Measurements from ENCODE around the gene HDGF. TPM values are rescaled to one million over a fixed set of nuclear protein-coding genes. Genes with fewer than 3 reads are reported as not detected.

HDGF gene
- total RNA-seq, result 271 and 296 TPM in 2 replicates

DNA sequence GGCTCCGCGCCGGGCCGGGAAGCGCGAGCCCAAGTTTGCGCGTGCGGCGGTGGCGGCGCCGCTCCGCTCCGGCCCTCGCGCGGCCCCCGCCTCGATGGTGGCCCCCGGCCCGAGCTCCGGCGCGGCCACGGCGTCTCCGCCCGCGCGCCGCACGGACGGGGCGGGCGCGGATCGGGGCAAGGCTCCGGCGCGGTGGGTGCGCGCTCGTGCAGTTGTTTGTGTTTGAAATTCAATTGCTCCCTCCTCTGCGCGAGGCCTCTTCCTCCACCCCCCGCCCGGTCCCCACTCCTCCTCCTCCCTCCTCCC, at the start of gene HDGF:
TSS of gene HDGF (minus strand) at position 225 of the 306 bp plus-strand sequence. CDS start 246 bp downstream, outside the sequence.
- no peaks in the 10 kb centered on the region for H3K36me3 ChIP-seq (ENCODE audit: control insufficient read depth, insufficient read depth, low read length)
- TF ChIP-seq, protein P1, sequence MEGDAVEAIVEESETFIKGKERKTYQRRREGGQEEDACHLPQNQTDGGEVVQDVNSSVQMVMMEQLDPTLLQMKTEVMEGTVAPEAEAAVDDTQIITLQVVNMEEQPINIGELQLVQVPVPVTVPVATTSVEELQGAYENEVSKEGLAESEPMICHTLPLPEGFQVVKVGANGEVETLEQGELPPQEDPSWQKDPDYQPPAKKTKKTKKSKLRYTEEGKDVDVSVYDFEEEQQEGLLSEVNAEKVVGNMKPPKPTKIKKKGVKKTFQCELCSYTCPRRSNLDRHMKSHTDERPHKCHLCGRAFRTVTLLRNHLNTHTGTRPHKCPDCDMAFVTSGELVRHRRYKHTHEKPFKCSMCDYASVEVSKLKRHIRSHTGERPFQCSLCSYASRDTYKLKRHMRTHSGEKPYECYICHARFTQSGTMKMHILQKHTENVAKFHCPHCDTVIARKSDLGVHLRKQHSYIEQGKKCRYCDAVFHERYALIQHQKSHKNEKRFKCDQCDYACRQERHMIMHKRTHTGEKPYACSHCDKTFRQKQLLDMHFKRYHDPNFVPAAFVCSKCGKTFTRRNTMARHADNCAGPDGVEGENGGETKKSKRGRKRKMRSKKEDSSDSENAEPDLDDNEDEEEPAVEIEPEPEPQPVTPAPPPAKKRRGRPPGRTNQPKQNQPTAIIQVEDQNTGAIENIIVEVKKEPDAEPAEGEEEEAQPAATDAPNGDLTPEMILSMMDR (IDR thresholded peaks at IDR 0.05; ENCODE audit: insufficient read depth, low read length, poor library complexity, severe bottlenecking), result no peak
- H3K27me3 ChIP-seq (ENCODE audit: control insufficient read depth, insufficient read depth, low read length), result no peaks in the 10 kb centered on the region
- H3K4me3 ChIP-seq (ENCODE audit: low read depth, low read length), result peak within 1 kb of the TSS; percentile 96
- DNase-seq (ENCODE audit: low read depth), result no peak

DNA sequence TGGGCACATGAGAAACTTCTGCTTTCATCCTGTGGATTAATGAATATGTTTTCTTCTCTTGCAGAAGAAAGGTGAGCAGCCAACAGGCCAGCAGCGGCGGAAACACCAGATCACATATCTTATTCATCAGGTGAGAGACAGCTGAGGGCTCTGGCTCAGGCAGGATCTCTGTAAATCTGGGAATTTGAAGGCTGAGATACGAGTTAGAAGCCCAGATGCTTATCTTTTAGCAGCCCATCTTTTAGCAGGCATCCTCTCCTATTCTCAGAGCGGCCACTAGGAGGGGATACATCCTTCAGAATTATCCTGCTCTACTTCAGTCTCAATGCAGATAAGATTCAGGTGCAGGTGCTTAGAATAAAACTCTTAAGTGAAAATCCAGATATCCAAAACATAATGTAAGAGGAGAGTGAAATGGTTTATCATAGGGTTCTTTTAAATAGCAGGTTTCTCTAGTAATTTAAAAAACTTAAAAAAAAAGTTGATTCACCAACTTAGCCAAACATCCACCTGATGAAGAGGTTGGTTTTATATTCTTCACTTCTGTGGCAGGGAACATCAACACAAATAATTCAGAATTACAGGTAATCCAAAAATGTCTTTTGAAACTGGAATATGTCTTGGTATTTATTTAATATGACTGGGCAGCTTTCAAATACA, 45.9 kb upstream of the HDGF start:
- no peak for DNase-seq (ENCODE audit: low read depth)
- Histone ChIP-seq H3K36me3 (ENCODE audit: control insufficient read depth, insufficient read depth, low read length) (peaks cover 2% of the 10 kb centered on the region), H3K27me3 (ENCODE audit: control insufficient read depth, insufficient read depth, low read length) (no peaks in the 10 kb centered on the region), H3K4me3 (ENCODE audit: low read depth, low read length) (no peak overlapping the region)
- TF ChIP-seq, protein P1 (IDR thresholded peaks at IDR 0.05; ENCODE audit: insufficient read depth, low read length, poor library complexity, severe bottlenecking), result peak; percentile 87

DNA sequence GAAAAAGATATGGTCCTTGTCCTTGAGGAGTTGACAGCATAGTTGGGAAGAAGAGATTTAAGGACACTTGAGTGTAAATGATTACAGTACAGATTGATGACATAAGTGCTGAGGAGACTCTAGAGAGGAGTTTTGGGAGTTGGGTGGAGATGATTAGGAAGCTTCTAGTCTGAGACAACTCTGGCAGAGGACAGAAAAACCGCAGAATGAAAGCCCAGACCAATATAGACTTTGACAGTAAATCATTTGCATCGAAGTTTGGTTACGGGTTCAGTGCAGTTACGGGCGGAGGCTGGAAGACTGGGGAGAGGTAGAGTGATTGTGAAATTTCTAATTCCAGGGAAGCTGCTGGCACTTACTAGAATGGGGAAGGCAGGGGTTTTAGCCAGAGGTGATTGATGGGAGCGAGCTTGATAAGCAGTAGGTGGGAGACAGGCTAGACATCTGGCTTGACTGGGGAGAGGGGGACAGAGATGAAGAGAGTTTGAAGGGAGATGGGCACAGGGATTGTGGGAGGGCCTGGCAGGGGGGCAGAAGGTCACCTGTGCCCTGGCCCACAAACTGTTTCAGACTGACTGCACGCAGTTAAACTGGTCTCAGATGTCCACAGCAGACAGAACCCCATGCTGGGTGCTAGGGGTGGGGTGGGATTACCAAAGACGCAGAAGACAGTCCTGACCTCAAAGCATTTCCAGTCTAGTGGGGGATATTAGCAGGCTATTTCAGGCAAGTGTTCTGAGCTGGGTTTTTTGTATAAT, 45.0 kb upstream of the HDGF start:
- Histone ChIP-seq H3K27me3 (ENCODE audit: control insufficient read depth, insufficient read depth, low read length) (no peaks in the 10 kb centered on the region), H3K36me3 (ENCODE audit: control insufficient read depth, insufficient read depth, low read length) (peaks cover 4% of the 10 kb centered on the region), H3K4me3 (ENCODE audit: low read depth, low read length) (no peak overlapping the region)
- DNase-seq (ENCODE audit: low read depth), result no peak
- TF ChIP-seq, protein P1 (IDR thresholded peaks at IDR 0.05; ENCODE audit: insufficient read depth, low read length, poor library complexity, severe bottlenecking), result no peak

DNA sequence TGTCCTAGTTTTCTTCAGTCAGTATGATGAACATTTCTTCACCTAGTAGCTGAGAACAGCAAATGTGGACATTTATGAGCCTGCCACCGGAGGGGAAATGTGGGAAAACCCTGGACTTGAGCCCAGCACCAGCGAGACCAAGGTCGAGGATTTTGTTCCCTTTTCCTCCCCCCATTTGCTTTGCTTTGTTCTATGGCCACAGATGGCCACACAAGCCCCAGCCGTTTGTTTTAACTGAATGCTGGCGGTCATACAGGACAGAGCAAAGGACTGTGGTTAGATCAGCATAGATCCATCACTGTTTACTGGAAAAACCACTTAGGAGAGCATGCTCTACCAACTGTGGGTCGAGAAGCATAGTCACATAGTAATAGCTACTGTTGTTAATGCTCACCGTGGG, 44.3 kb upstream of the HDGF start:
- Histone ChIP-seq H3K36me3 (ENCODE audit: control insufficient read depth, insufficient read depth, low read length) (peaks cover 5% of the 10 kb centered on the region), H3K4me3 (ENCODE audit: low read depth, low read length) (no peak overlapping the region), H3K27me3 (ENCODE audit: control insufficient read depth, insufficient read depth, low read length) (no peaks in the 10 kb centered on the region)
- DNase-seq (ENCODE audit: low read depth), result no peak
- TF ChIP-seq, protein P1 (IDR thresholded peaks at IDR 0.05; ENCODE audit: insufficient read depth, low read length, poor library complexity, severe bottlenecking), result no peak

DNA sequence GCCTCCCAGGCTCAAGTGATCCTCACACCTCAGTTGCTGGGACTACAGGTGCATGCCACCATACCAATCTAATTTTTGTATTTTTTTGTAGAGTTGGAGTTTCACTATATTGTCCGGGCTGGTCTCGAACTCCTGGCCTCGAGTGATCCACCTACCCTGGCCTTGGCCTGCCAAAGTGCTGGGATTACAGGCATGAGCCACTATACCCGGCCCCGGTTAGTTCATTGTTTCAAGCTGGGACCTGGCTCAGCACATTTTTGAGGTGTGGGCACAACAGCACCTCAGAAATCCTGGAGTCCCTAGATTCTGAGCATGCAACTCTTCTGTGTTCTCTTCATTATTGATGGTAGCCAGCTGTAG, 43.9 kb upstream of the HDGF start:
- no peak overlapping the region for H3K4me3 ChIP-seq (ENCODE audit: low read depth, low read length)
- TF ChIP-seq, protein P1 (IDR thresholded peaks at IDR 0.05; ENCODE audit: insufficient read depth, low read length, poor library complexity, severe bottlenecking), result no peak
- no peak for DNase-seq (ENCODE audit: low read depth)
- no peaks in the 10 kb centered on the region for H3K27me3 ChIP-seq (ENCODE audit: control insufficient read depth, insufficient read depth, low read length)
- peaks cover 5% of the 10 kb centered on the region for H3K36me3 ChIP-seq (ENCODE audit: control insufficient read depth, insufficient read depth, low read length)
